HG03196 (cell line): ENCODE data around the gene TIMMDC1.

ENCODE experiments used
- ATAC-seq: cut with Tn5 transposase; IDR thresholded peaks from one replicate; pipeline ENCODE4 v1.9.1; 2021; ENCODE audit not compliant: unreplicated experiment

The TIMMDC1 gene, protein sequence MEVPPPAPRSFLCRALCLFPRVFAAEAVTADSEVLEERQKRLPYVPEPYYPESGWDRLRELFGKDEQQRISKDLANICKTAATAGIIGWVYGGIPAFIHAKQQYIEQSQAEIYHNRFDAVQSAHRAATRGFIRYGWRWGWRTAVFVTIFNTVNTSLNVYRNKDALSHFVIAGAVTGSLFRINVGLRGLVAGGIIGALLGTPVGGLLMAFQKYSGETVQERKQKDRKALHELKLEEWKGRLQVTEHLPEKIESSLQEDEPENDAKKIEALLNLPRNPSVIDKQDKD

GRCh38 chr3:119498186-119499011, at the start of gene TIMMDC1:
TIMMDC1 (plus strand) TSS chr3:119498547; CDS start chr3:119498734, 187 bp downstream.
- ATAC-seq = peak; percentile 97

DNA sequence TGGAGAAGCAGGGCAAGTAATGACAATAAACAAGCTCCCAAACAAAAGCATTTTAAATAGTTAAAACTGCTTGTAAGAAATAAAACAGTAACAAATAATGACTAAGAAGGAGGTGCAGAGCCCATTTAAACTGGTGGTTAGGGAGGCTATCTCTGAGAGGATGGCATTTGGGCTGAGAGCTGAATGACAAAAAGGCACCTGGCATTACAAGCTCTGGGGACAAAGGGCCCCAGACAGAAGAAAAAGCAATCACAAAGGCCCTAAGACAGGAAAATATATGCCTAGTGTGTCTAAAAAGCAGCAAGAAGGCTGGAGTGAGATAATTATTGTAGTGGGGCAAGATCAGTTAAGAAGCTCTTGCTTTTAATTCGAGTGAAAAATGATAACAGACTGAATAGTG, 44.5 kb upstream of the TIMMDC1 start:
- no peak for ATAC-seq

- no peak for ATAC-seq
These were observed 41.9 kb upstream of the TIMMDC1 start for GRCh38 chr3:119456469-119456868.

DNA sequence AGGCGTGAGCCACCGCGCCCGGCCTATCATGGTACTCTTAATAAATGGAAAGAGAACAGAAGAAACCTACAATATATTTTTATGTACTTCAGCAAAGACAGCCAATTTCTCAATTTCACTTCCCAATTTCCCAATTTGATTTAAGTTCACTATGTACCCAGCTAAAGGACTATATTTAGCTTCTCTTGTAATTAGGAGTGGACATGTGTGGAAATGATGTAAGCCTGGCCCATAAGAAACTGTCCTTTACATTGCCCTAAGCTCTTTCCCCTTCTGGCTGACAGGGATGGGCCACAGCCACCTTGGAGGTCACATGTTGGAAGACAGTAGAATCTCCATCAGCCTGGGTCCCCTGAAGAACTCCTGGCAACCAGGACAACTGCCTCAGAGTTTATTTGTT, 41.1 kb upstream of the TIMMDC1 start:
- ATAC-seq = no peak

GRCh38 chr3:119463171-119464169, 34.9 kb upstream of the TIMMDC1 start, which contains the start of gene TMEM39A:
TMEM39A (minus strand) TSS chr3:119463615; CDS start chr3:119462074, 1,541 bp downstream.
- ATAC-seq = peak; percentile 95

- no peak for ATAC-seq
These were observed 30.3 kb upstream of the TIMMDC1 start for GRCh38 chr3:119468041-119468440.

- no peak for ATAC-seq
These were observed 28.7 kb upstream of the TIMMDC1 start for GRCh38 chr3:119469418-119470189.

DNA sequence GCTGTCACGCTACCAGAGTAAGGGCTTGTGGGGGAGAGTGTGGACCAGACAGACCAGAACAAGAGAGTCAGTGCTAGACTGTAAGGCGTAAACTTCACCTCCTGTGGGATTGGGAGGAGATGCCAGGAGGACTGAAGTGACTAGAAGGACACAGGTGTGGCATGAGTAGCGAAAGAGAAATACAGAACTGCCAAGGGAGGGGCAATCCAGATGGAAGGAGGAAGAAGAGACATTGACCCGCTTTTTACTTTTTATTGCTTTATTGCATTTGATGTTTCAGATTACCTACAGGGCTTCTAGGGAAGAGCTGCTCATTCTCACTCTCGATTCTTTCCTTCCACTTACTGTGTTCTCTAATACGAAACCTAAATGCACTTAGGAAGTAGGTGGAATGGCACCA, 27.5 kb upstream of the TIMMDC1 start:
- ATAC-seq = no peak

DNA sequence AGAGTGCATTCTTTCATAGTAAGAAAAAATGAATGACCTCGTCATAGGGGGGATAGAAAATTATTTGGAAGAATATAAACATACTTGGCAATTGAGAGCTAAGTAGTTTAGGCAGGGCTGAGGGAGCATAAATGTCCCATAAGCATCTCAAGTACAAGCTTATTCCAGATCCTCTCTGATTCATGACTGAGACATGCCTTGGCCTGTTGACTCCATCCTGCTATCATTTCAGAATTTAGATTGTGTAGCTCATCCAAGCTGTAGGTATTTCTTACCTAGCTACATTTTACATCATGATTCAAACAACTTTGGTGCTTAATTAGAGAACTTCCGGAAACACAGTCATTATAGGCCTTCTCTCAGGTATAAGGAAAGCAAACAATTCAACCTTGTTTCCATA, 17.3 kb upstream of the TIMMDC1 start:
- ATAC-seq = no peak

GRCh38 chr3:119483101-119483500, 15.2 kb upstream of the TIMMDC1 start:
- ATAC-seq = no peak

- ATAC-seq = no peak
These were observed 12.8 kb upstream of the TIMMDC1 start for GRCh38 chr3:119485563-119485962.

DNA sequence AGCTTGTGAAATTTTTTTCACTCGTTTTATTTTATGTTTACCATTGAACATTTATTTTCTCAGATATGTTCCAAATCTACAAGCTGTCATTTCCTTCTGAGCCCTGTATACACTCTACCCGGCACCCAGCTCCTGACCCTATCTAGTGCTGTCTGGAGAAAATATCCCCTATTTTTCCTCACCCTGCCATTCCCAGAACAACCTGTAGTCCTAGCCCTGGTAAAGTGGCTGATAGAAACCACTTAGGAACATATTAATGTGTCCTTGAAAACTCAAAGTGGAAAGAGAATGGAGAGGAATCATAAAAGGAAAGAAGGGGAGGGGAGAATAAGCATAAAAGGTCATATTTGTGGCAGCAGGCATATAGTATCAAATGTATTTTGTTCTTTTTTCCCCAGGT, 8.2 kb upstream of the TIMMDC1 start:
- no peak for ATAC-seq

- no peak for ATAC-seq
These were observed 6.2 kb upstream of the TIMMDC1 start for GRCh38 chr3:119492128-119492527.

DNA sequence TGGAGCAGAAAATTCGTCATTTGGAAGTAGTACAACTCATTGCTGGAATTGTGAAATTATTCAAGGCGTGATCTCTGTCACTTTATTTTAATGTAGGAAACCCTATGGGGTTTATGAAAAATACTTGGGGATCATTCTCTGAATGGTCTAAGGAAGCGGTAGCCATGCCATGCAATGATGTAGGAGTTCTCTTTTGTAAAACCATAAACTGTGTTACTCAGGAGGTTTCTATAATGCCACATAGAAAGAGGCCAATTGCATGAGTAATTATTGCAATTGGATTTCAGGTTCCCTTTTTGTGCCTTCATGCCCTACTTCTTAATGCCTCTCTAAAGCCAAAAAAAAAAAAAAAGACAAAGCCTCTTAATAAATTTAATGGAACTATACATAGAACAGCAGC, 5.5 kb upstream of the TIMMDC1 start:
- ATAC-seq = no peak

DNA sequence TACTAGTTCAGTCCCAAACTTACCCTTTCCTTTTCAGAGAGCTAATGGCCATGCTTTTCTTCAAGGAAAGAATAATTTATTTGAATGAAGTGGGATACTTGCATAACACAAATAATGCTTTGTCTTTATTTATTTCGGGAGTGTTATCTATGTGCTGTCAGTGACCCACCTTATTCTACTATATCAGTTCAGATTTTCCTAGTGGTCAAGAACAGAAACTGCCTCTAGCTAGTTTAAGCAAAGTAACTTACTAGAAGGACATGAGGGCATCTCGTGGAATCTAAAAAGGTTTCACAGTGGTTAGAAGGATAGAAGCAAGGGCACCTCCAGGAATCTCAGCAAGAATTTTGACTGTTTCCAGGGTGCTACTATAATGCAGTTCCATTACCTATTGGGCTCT, 3.8 kb upstream of the TIMMDC1 start:
- ATAC-seq = no peak

DNA sequence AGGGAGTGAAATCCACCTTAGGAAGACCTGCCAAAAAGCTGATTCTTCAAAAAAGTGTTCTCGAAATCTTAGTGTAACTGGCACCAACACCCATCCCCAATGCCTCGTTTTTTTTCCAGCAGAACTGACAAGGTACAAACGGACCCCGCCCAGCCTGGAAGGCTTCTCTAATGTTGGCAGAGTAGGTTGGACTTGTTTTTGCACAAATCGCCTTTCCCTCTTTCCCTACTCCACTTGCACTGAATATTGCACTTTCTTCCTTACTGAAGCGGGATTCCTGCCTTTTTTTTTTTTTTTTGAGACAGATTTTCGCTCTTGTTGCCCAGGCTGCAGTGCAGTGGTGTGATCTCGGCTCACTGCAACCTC, 544 bp upstream of the TIMMDC1 start:
- no peak for ATAC-seq

DNA sequence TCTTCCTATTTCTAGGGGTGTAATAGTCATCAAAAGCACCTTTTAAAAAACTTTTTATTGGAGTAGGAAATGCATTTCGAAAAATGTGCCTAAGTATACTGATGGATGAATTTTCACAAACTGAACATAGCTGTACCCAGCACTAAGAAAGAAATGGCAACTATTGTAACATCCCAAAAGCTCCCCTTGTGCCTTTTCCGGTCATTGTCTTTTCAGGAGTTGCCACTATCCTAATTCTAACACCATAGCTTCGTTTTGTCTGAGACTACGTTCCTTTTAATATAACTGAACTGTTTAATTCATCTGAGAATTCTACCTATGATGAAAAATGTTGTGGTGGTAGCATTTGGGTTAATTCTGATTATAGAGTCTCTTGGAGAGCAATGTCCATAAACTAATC, 1.9 kb downstream of the TIMMDC1 start:
- ATAC-seq = no peak

GRCh38 chr3:119500901-119501300, 2.6 kb downstream of the TIMMDC1 start:
- ATAC-seq = no peak

DNA sequence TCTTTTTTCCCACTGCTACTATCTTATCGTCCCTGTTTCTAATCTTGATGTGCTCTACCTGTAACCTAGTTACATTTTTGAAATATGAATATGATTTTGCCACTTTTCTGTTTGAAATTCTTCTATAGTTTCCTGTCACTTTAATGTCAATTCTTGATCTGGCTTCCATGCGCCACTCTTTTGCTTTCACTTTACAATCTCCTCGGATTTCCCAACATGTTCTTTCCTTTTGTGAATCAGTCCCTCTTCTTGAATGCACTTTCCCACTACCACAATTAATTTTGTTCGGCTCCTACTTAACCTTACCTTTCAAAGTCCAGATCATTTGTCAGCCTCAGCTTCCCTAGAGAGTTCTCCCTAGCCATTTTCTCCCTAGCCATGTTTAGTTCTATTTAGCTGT, 8.3 kb downstream of the TIMMDC1 start:
- no peak for ATAC-seq

- ATAC-seq = no peak
These were observed 9.1 kb downstream of the TIMMDC1 start for GRCh38 chr3:119507404-119507803.
